Adipocyte (in vitro differentiated cells): Measurements from ENCODE around the gene FOXK1.
A peak's percentile ranks its signal among the peaks of the same experiment; 100 is the strongest.

Experiments
- DNase-seq: peaks from one replicate; pipeline ENCODE4 v3.0.0-alpha.2; 2015; ENCODE audit warnings: low read depth
- H3K27me3 ChIP-seq: replicated peaks from 2 replicates; pipeline ENCODE4 v1.7.0; 2013; ENCODE audit warnings: mild to moderate bottlenecking, low read length, moderate library complexity; ENCODE audit not compliant: control insufficient read depth, insufficient read depth
- H3K36me3 ChIP-seq: 2 replicates; pipeline ENCODE4 v1.7.0; 2013; ENCODE audit warnings: low read length, mild to moderate bottlenecking, moderate library complexity; ENCODE audit not compliant: control insufficient read depth, insufficient read depth, severe bottlenecking
- H3K4me1 ChIP-seq: 2 replicates; pipeline ENCODE4 v1.7.0; 2013; ENCODE audit warnings: mild to moderate bottlenecking, low read length, moderate library complexity; ENCODE audit not compliant: control insufficient read depth, insufficient read depth
- H3K4me3 ChIP-seq: 2 replicates; pipeline ENCODE4 v1.7.0; 2013; ENCODE audit warnings: mild to moderate bottlenecking, low read length, moderate library complexity
- H3K9ac ChIP-seq: 2 replicates; pipeline ENCODE4 v1.7.0; 2013; ENCODE audit warnings: mild to moderate bottlenecking, low read length, moderate library complexity
- H3K9me3 ChIP-seq: 2 replicates; pipeline ENCODE4 v1.7.0; 2013; ENCODE audit warnings: mild to moderate bottlenecking, low read length, moderate library complexity; ENCODE audit not compliant: control insufficient read depth

The FOXK1 gene

DNA sequence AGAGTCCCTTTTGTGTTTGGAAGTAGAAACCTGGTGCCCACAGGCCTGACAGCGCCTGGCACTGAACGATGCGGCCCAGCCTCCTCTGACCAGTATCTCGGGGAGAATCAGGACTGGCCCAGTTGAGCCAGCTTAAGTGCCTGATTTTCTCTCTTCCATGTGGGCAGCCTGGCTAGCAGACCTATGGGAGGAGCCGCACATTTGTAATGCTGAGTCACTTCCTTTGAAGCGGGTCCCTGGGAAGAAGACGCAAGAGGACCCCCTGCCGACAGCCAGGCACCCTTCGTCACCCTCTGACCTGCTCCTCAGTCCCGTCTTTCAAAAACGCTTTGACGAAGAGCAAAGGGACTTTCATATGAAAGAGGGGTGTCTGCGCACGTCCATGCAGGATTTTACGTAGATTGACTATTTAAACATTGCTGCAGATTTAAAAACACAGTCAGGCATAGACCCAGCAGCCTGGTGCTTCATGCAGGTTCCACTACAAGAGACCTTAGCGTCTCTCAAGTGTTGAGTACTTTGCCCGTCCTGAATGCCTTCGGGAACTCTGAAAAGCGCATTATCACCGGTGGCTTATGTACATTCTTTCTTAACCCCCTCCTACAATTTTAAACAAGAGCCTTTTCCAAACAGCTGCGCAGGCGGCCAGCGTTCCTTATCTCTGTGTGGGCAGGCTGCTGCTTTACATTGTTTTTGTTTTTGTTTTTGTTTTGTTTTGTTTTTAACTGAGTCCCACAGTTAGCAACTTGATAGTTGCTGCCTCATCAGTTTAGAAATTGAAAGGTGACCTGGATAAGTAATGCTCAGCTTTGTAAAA is 56.8 kb downstream of the FOXK1 start:
- Histone ChIP-seq H3K4me1 (peaks cover 16% of the 10 kb centered on the region), H3K9me3 (no peaks in the 10 kb centered on the region), H3K36me3 (peaks cover 23% of the 10 kb centered on the region), H3K4me3 (peak overlapping the region; percentile 64), H3K27me3 (no peaks in the 10 kb centered on the region), H3K9ac (peak overlapping the region; percentile 71)
- DNase-seq: peak; percentile 75

DNA sequence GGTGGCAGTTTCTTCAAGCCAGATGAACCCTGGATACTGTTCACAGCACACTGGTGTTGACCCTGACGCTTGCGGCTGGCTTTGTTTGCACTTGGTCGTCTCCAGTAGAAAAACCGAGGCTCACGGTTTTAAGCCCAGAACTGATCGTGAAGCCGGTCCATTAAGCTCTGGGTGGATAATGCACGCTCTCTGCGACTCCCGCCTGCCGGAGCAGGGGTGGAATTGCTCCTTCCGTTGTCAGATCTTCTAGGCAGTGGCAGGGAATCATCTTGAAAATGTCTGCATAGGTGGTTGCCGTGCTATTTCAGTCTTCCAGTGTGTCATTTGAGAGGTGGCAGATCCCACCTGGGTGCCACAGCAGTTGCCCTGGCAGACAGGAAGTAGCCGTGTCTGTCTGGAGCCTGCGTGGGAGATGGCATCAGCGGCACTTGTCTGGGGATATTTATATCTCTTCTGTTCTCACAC is 57.5 kb downstream of the FOXK1 start:
- no peaks in the 10 kb centered on the region for H3K9me3 ChIP-seq
- H3K4me1 ChIP-seq: peaks cover 23% of the 10 kb centered on the region
- H3K9ac ChIP-seq: peak overlapping the region; percentile 71
- H3K27me3 ChIP-seq: no peaks in the 10 kb centered on the region
- H3K36me3 ChIP-seq: peaks cover 23% of the 10 kb centered on the region
- no peak for DNase-seq
- H3K4me3 ChIP-seq: peak overlapping the region; percentile 64

DNA sequence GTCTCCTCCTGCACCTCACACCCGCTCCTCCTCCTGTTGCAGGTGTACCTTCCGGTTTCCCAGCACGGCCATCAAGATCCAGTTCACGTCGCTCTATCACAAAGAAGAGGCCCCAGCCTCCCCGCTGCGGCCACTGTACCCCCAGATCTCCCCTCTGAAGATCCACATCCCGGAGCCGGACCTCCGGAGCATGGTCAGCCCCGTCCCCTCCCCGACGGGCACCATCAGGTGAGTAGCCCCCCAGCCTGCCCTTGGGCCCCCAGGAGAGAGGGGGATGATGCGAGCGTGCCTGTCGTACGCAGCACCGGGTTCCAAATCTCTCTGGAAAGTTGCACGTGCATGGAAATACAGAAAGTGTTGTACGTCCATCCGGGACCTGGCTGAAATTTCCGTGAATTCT is 58.7 kb downstream of the FOXK1 start:
- H3K4me3 ChIP-seq: no peak overlapping the region
- no peak for DNase-seq
- H3K9me3 ChIP-seq: no peaks in the 10 kb centered on the region

DNA sequence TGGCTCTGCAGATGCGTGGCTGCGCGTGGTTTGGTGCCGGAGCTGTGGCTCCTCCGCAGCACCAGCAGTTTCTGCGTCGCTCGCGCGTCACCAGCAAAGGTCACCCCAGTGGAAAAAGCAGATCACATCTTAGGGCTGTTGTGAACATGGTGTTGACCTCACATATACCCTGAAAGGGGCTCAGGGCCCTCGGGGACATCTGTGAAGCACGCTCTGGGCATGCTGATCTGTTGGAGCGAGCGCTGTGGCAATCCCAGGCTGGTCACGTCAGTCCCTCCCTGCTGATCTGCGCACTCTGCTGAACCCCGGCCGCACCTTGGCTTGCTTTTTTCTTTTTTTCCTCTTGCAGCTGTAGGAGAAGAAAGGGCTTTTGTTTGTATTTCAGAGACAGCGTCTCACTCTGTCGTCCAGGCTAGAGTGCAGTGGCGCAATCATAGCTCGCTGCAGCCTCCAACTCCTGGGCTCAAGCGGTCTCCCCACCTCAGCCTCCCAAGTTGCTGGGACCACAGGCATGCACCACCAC is 60.0 kb downstream of the FOXK1 start:
- DNase-seq: no peak
- Histone ChIP-seq H3K9ac (no peak overlapping the region), H3K4me3 (no peak overlapping the region)

More for the DNA sequence above, 58.7 kb downstream of the FOXK1 start:
- Histone ChIP-seq H3K4me1 (peaks cover 30% of the 10 kb centered on the region), H3K27me3 (no peaks in the 10 kb centered on the region), H3K9ac (no peak overlapping the region), H3K36me3 (peaks cover 23% of the 10 kb centered on the region)

DNA sequence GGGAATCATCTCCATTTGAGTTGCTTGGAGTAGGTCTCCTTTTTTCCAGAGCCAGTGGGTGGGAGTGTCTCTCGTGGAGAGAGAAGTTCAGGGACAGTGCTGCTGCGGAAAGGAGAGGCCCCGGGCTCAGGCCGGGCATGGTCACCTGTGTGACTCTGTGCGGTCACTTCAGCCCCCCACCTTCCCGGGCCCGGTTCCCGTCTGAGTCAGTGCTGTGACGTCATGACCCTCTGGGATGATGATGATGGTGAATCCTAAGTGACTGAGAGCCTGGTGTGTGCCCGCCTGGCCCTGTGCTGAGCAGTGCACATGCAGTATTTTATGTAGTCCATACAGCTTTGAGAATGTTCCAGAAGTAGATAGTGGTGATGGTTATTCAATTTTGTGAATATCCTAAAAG is 60.8 kb downstream of the FOXK1 start:
- Histone ChIP-seq H3K27me3 (no peaks in the 10 kb centered on the region), H3K4me1 (peaks cover 43% of the 10 kb centered on the region), H3K9ac (no peak overlapping the region), H3K36me3 (peaks cover 30% of the 10 kb centered on the region), H3K4me3 (no peak overlapping the region), H3K9me3 (no peaks in the 10 kb centered on the region)
- no peak for DNase-seq

More for the DNA sequence above, 60.0 kb downstream of the FOXK1 start:
- H3K9me3 ChIP-seq: no peaks in the 10 kb centered on the region
- H3K4me1 ChIP-seq: peaks cover 42% of the 10 kb centered on the region
- H3K27me3 ChIP-seq: no peaks in the 10 kb centered on the region
- H3K36me3 ChIP-seq: peaks cover 25% of the 10 kb centered on the region

DNA sequence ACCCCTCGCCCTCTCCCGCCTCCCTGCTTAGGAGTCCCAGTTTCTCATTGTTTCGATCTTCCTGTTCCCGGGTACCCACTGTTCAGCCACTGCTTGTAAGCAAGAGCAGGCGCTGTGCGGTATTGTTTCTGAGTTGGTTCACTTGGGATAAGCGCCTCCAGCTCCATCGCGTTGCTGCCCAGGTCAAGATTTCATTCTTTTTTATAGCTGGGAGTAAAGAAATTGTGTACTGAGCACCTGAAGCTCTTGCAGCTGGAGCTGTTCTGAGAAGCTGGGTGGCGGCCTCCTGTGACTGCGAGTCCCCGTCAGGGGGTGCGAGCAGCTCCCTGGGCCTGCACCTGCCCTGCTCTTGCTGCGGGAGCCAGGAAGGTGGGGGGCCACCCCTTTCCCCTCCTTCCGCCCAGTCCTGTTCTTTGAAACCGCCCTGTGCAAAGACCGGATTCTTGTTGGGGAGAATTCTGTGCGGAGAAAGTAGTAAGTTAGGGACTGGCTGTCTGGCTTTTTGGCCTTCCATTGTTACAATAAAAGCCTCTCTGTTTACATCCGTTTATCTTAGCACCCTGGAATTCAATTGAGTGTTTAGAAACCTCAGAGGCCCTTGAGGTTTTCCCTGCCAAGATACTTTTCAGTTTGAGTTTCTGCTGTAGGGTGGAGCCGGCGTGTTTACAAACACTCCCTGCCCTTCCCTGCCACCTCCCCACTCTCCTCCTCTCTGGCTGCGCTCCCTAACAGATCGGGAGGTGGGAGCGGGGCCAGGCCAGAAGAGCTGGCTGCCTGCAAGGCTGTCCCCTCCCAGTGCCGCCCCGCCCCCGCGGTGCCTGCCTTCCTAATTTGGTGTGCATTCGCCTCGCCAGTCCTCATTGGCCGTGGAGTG is 62.5 kb downstream of the FOXK1 start:
- Histone ChIP-seq H3K9ac (peak overlapping the region; percentile 80), H3K27me3 (no peaks in the 10 kb centered on the region), H3K4me3 (peak overlapping the region; percentile 65), H3K36me3 (peaks cover 39% of the 10 kb centered on the region), H3K9me3 (no peaks in the 10 kb centered on the region), H3K4me1 (peaks cover 29% of the 10 kb centered on the region)
- peak; percentile 99 for DNase-seq

DNA sequence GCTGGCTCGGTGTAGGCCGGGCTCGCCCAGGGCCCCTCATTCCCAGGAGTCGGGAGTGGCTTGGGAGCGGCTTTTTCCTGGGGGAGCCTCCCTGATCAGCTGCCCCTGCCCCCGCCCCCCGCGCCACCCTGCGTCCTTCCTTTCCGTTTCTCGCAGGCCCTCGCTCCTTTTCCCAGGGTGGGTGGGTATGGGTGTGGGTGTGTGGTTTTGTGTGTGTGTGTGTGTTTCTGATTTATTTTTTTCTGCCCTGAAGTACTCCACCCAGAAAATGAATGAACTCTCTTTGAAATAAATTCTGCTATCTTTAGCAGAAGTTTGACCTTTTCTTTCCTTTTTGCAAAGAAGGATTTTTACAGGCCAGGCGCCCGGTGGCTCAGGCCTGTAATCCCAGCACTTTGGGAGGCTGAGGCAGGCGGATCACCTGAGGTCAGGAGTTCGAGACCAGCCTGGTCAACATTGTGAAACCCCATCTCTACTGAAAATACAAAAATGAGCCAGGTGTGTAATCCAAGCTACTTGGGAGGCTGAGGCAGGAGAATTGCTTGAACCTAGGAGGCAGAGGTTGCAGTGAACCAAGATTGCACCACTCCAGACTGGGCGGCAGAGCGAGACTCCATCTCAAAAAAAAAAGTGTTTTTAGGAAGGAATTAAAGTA is 63.3 kb downstream of the FOXK1 start:
- DNase-seq: no peak
- Histone ChIP-seq H3K9me3 (no peaks in the 10 kb centered on the region), H3K9ac (peak overlapping the region; percentile 87), H3K4me3 (peak overlapping the region; percentile 77), H3K36me3 (peaks cover 43% of the 10 kb centered on the region), H3K4me1 (peaks cover 28% of the 10 kb centered on the region), H3K27me3 (no peaks in the 10 kb centered on the region)

DNA sequence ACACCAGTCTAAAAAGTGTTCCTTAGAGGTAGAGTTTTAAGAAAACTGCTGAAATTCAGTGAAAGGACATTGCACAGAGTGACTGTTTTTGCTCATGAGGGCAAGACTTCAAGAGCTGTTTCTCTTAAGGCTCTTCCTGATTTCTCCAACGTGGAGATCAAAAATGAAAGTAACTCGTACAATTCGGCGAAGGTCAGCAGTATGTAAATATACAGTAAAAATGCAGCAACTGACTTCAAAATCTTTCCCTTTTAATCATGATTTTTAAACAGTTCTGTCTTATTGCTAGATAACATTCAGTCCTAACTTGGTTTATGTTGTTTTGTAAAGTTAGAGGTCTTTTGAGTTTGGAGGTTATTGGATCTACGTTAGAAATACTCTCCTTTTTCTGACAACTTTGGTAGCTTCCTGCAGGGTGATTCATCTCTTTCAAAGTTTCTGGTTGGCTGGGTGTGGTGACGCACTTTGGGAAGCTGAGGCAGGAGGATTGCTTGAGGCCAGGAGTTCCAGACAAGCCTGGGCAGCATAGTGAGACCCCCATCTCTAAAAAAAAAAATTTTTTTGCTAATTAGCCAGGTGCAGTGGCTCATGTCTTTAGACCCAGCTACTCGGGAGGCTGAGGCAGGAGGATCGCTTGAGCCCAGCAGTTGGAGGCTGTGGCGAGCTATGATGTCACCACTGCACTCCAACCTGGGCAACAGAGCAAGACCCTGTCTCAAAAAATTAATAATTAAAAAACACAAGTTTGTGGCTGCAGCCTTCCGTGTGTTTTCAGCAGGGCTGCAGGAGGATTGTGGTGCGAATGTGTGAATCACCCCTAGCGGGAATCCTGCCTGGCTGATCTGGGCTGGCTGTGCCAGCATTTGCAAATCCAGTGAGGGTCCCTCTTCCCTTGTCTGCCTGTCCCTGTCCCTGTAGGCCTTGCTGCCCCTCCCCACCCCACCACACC is 64.2 kb downstream of the FOXK1 start:
- no peaks in the 10 kb centered on the region for H3K9me3 ChIP-seq
- H3K36me3 ChIP-seq: peaks cover 45% of the 10 kb centered on the region
- H3K4me3 ChIP-seq: peak overlapping the region; percentile 77
- H3K27me3 ChIP-seq: no peaks in the 10 kb centered on the region
- peak; percentile 84 for DNase-seq
- peaks cover 28% of the 10 kb centered on the region for H3K4me1 ChIP-seq
- H3K9ac ChIP-seq: peak overlapping the region; percentile 87

DNA sequence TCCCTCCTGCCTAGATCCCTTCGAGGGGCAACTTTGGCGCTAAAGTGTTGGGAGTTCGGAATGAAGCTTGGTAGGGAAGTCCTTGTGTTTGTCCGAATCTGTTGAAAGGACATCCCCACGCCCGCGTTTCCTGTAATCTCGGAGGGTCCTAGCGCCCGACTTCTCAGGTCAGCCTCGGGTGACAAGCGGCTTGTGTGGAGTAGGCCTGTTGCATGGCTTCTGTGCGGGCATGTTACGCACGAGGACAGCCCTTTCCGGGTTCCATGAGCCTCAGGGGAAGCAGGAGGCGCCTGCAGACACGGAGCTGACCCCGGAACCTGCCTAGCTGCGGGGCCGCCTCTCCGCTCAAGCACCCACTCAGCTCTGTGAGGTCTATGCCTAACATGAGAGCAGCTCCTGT is 64.9 kb downstream of the FOXK1 start:
- Histone ChIP-seq H3K4me3 (no peak overlapping the region), H3K9ac (peak overlapping the region; percentile 25), H3K27me3 (no peaks in the 10 kb centered on the region), H3K4me1 (peaks cover 28% of the 10 kb centered on the region), H3K9me3 (no peaks in the 10 kb centered on the region), H3K36me3 (peaks cover 44% of the 10 kb centered on the region)
- no peak for DNase-seq

DNA sequence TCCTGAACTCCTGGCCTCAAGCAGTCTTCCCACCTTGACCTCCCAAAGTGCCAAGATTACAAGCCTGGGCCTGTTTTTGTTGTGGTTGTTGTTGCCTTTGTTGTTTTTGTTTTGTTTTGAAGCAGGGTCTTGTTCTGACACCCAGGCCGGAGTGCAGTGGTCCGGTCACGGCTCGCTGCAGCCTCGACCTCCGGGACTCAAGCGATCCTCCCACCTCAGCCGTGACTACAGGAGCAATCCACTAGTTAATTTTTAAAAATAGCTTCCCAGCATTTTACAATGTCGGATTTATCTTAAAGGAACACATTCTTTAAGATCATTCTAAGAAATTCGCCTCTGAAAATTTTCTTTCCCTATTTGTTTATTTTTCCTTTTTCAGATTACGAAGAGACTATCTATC is 65.7 kb downstream of the FOXK1 start:
- no peak for DNase-seq
- Histone ChIP-seq H3K9ac (no peak overlapping the region), H3K27me3 (no peaks in the 10 kb centered on the region), H3K4me3 (no peak overlapping the region), H3K9me3 (no peaks in the 10 kb centered on the region), H3K4me1 (peaks cover 28% of the 10 kb centered on the region), H3K36me3 (peaks cover 42% of the 10 kb centered on the region)
